Thymus (tissue), 11 donors: Measurements from ENCODE around the gene LTBP1. TPM values are rescaled to one million over a fixed set of nuclear protein-coding genes. Genes with fewer than 3 reads are reported as not detected.

Experiments used
- DNase-seq, 9 donors: peaks; one replicate each; pipeline ENCODE4 v3.0.0-alpha.2; 2013; ENCODE audit warnings: low spot score in 9 of 9, low read depth in 6 of 9, missing footprints in 1 of 9
- H3K27ac ChIP-seq, 2 donors: one replicate each; pipeline ENCODE4 v1.5.1; 2013; ENCODE audit warnings: control low read depth in 1 of 2, low read depth in 1 of 2, low read length in 1 of 2, mild to moderate bottlenecking in 1 of 2, moderate library complexity in 1 of 2
- H3K27me3 ChIP-seq, 2 donors: one replicate each; pipeline ENCODE4 v1.5.1; 2013; ENCODE audit warnings: low read length in 1 of 2; ENCODE audit not compliant: control insufficient read depth in 2 of 2, insufficient read depth in 1 of 2
- H3K36me3 ChIP-seq, 2 donors: one replicate each; pipeline ENCODE4 v1.5.1; 2013; ENCODE audit warnings: low read length in 1 of 2, mild to moderate bottlenecking in 1 of 2, moderate library complexity in 1 of 2; ENCODE audit not compliant: control insufficient read depth in 2 of 2, insufficient read depth in 2 of 2
- H3K4me1 ChIP-seq, 2 donors: one replicate each; pipeline ENCODE4 v1.5.1; 2013; ENCODE audit warnings: low read length in 2 of 2; ENCODE audit not compliant: control insufficient read depth in 2 of 2, insufficient read depth in 2 of 2
- H3K4me3 ChIP-seq, 2 donors: one replicate each; pipeline ENCODE4 v1.5.1; 2013; ENCODE audit warnings: low read length in 2 of 2, control low read depth in 1 of 2, mild to moderate bottlenecking in 1 of 2
- H3K9me3 ChIP-seq, 2 donors: one replicate each; pipeline ENCODE4 v1.5.1; 2013; ENCODE audit warnings: low read length in 1 of 2, mild to moderate bottlenecking in 1 of 2; ENCODE audit not compliant: control insufficient read depth in 2 of 2, insufficient read depth in 1 of 2
- WGBS: extraction: QIAGEN DNeasy Blood & Tissue Kit; methylation state at CpG from one replicate; pipeline ENCODE4 v1.1.7; 2013; 5-methylcytosine and 5-hydroxymethylcytosine counted together
- polyA plus RNA-seq: library from polyadenylated mRNA; stranded (reverse); fragments of 200-250 nt; gene quantifications from one replicate; pipeline ENCODE4 v1.2.3, GENCODE V29; 2013
- total RNA-seq: library from RNA; stranded (reverse); fragments of 120-200 nt; gene quantifications from one replicate; pipeline ENCODE4 v1.2.4, GENCODE V29; 2013
- donor health status: healthy.

The LTBP1 gene
- total and polyA plus RNA-seq, 2 donors, result 13.3 to 17.7 TPM

DNA sequence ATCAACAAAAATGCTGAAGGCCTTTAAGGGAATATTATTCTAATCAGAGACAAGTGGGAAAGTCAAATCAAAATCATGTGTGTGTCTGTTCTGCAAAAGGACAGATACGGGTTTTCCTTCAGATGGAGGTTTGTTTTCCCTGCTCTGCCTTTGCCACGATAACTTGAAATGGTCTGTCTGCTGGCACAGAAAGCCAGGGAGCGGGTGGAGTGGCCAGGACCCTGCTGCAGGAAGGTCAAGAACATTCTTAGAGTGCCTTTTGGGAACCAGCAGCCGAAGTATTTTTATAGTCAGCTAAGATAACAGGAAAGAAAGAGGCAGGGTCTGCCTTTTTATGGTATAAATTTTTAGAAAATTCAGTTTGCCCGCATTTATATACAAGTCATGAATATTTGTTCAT is 234.2 kb downstream of the LTBP1 start:
- Histone ChIP-seq H3K4me3 (no peak overlapping the region), H3K27me3 (no peaks in the 10 kb centered on the region), H3K4me1 (no peaks in the 10 kb centered on the region), H3K36me3 (no peaks in the 10 kb centered on the region), H3K9me3 (no peaks in the 10 kb centered on the region), H3K27ac (no peak overlapping the region)
- WGBS, result 78% methylated on average over 5 of the region's 5 CpGs
- DNase-seq, result no peak

DNA sequence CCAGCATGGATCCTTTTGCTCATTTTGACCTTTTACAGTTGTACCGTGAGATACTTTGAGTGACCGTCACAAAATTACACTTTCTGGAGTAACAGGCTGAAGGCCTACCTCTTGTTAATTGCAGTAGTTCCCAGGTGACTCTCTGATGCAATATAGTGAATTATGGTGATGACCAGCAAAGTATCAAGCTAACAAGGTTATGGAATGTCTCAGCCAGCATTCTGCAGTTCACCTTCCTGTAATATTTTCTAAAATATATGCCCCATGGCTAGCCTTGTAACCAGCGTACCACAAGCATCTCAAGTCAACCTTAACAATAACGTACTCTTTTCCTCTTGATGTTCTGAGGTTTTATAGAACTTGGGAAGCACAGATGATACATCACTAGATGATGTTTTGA is 234.7 kb downstream of the LTBP1 start:
- DNase-seq, result no peak
- WGBS, result 74% methylated on average over 4 of the region's 4 CpGs
- no peaks in the 10 kb centered on the region for H3K36me3 ChIP-seq
- H3K27ac ChIP-seq, result no peak overlapping the region
- H3K4me1 ChIP-seq, result no peaks in the 10 kb centered on the region
- no peaks in the 10 kb centered on the region for H3K9me3 ChIP-seq
- H3K4me3 ChIP-seq, result no peak overlapping the region
- no peaks in the 10 kb centered on the region for H3K27me3 ChIP-seq

DNA sequence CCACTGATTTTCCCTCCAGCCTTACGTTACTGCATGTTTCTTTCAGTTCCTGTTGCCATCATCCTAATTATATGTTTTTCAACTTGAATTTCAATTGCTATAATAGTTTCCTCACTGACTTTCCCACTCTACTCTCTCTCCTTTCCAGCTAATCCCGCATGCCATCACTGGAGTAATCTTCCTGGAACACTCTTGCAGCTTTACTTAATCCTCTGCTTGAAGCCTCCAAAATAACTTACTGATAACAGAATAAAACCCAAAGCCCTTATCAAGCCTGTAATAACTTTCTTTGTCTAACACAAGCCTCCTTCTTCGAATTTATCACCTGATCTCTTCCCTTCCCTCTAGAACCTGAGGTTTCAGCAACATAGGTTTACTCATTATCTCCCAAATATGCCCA is 237.3 kb downstream of the LTBP1 start:
- DNase-seq, result no peak
- H3K27ac ChIP-seq, result no peak overlapping the region
- no peaks in the 10 kb centered on the region for H3K36me3 ChIP-seq
- no peaks in the 10 kb centered on the region for H3K4me1 ChIP-seq
- no peaks in the 10 kb centered on the region for H3K9me3 ChIP-seq
- no peak overlapping the region for H3K4me3 ChIP-seq
- 85% methylated on average over 3 of the region's 3 CpGs for WGBS
- H3K27me3 ChIP-seq, result no peaks in the 10 kb centered on the region

DNA sequence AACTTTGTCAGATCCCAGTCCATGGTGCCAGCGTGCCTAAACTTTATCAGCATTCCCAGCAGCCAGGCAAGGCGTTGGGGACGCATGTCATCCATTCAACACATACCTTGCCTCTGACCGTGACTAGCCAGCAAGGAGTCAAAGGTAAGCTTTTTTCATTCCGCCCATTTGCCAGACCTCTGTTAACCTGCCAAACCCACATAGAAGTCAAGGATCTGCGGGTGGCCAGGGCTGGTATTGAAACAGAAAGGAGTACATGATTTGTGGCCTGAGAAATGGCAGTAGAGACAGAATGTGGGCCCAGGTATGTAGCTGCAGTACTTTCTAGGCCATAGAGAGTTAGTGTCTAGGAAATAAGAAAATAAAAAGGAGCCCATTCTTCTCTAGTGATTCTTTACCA is 240.2 kb downstream of the LTBP1 start:
- no peaks in the 10 kb centered on the region for H3K4me1 ChIP-seq
- H3K27me3 ChIP-seq, result no peaks in the 10 kb centered on the region
- no peak for DNase-seq
- H3K27ac ChIP-seq, result no peak overlapping the region
- 82% methylated on average over 6 of the region's 6 CpGs for WGBS
- H3K4me3 ChIP-seq, result no peak overlapping the region
- no peaks in the 10 kb centered on the region for H3K36me3 ChIP-seq
- H3K9me3 ChIP-seq, result no peaks in the 10 kb centered on the region

DNA sequence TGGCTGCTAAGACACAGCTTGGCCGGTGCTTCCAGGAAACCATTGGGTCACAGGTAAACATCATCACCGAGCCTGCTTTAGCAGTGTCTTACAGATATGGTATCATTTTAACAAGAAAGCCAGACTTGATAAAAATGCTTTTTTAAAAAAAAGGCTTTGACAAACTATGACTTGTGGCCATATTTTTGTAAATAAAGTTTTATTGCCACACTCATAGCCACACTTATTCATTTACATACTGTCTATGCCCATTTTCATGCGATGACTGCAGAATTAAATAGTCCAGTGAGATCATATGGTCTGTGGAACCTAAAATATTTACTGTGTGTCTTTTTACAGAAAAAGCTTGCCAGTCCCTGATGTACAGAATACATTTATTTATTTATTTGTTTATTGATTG is 242.0 kb downstream of the LTBP1 start:
- WGBS, result 100% methylated on average over 3 of the region's 3 CpGs
- Histone ChIP-seq H3K36me3 (no peaks in the 10 kb centered on the region), H3K9me3 (no peaks in the 10 kb centered on the region), H3K27me3 (no peaks in the 10 kb centered on the region), H3K4me3 (no peak overlapping the region), H3K4me1 (no peaks in the 10 kb centered on the region), H3K27ac (no peak overlapping the region)
- DNase-seq, result no peak

DNA sequence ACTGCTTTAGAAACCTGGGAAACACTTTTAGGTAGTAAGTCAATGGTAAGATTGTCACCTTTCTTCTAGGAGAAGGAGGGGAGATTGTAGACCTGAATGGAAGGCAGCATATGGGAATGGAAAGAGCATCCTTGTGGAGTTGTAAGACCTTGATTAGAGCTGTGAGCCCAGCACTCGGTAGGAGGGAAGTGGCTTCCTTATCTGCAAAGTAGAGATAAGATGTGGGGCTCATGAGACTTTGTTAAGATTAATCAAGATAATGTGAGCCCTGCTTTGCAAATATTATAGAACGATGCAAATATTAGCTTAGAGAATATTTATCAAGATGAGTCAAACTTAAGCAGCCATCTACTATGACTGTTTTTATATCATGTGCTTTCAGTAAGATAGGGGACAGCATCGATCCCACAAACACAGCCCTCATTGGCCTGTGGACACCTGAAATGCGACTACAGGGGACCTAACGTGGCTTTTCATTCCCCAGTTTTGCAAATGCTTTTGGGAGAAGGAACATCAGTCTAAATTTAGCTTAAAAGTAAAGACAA is 243.7 kb downstream of the LTBP1 start:
- Histone ChIP-seq H3K27me3 (no peaks in the 10 kb centered on the region), H3K4me3 (no peak overlapping the region), H3K27ac (no peak overlapping the region), H3K36me3 (no peaks in the 10 kb centered on the region), H3K9me3 (no peaks in the 10 kb centered on the region), H3K4me1 (no peaks in the 10 kb centered on the region)
- WGBS, result 61% methylated on average over 5 of the region's 5 CpGs
- DNase-seq, result no peak

DNA sequence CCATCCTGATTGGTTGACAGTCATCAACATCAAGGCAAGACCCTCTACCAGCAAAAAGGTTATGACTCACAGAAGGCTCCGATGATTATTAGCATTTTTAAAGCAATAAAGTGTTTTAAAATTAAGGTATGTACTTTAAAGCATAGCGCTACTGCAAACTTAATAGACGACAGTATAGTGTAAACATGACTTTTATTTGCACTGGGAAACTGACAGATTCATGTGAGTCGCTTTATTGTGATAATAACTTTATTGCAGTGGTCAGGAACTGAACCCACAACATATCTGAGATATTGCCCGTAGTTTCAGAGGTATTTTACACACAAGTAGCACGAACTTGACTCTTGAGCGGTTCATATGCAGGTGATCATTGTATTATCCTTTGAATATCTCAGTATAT is 249.1 kb downstream of the LTBP1 start:
- H3K36me3 ChIP-seq, result no peaks in the 10 kb centered on the region
- H3K27ac ChIP-seq, result no peak overlapping the region
- H3K27me3 ChIP-seq, result no peaks in the 10 kb centered on the region
- no peaks in the 10 kb centered on the region for H3K9me3 ChIP-seq
- WGBS, result 95% methylated on average over 7 of the region's 7 CpGs
- no peak for DNase-seq
- no peak overlapping the region for H3K4me3 ChIP-seq
- no peaks in the 10 kb centered on the region for H3K4me1 ChIP-seq

DNA sequence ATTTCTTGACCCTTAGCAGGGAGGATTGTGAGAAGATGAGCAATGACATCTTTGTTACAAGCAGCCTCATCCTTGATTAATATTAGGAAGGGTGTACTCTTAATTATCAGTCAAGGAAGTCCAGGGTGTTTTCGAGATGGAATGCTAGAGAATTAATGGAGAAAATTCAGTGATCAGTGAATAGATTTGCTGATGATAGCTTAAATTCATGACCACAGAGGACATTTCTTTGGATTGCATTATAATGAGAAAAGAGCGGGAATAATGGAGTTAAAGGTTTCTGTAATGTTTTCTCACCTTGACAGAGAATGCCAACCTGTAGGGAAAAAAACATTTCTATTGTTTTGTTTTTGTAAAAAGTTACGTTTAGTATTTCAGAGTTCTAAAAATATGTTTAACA is 249.9 kb downstream of the LTBP1 start:
- H3K4me3 ChIP-seq, result no peak overlapping the region
- no peak overlapping the region for H3K27ac ChIP-seq
- DNase-seq, result no peak
- H3K9me3 ChIP-seq, result no peaks in the 10 kb centered on the region
- no peaks in the 10 kb centered on the region for H3K27me3 ChIP-seq
- 96% methylated on average over 3 of the region's 3 CpGs for WGBS
- no peaks in the 10 kb centered on the region for H3K4me1 ChIP-seq
- H3K36me3 ChIP-seq, result no peaks in the 10 kb centered on the region

DNA sequence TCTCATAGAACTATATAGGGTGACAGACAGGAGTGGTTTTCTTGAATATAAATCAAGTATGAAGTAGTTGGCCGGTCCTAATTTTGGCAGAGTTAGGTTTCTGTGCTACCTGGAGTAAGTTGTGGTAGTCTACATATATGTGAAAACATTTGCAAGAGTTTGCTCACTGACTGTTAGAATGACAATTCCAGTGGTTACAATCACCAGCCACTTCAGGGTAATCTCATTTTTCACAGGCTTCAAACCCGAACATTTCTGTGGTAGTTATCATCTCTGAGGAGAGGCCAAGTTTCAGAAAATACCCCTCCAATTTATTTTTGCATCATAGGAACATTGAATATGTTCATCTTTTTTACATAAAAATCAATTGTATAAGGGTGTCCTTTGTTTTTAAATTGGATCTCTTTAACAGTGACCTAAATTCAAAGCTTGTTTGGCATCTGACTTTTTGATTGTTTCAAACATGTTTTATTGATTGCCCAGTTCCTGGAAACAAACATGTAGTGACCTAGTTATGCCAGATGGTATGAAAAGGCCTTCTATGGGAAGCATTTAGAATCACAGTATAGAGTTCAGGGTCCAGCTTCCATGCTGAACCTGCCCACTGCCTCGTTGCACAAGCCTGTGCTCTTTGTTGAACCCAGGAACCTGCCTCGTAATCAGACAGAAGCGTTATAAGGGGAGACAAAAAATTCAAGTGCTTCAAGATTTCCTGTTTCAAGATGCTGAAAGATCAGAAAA is 250.6 kb downstream of the LTBP1 start:
- Histone ChIP-seq H3K4me1 (no peaks in the 10 kb centered on the region), H3K36me3 (no peaks in the 10 kb centered on the region), H3K9me3 (no peaks in the 10 kb centered on the region), H3K27ac (no peak overlapping the region), H3K4me3 (no peak overlapping the region), H3K27me3 (no peaks in the 10 kb centered on the region)
- 94% methylated on average over 5 of the region's 5 CpGs for whole genome bisulfite sequencing
- DNase-seq, result no peak
